Fibroblast of lung (primary cell): Measurements from ENCODE around the gene KIF1A. TPM values are rescaled to one million over a fixed set of nuclear protein-coding genes. Genes with fewer than 3 reads are reported as not detected.

Experiments
- DNase-seq, 2 donors: peaks; one replicate each; pipeline versions ENCODE4 v3.0.0 to v3.0.0-alpha.2; 2010; ENCODE audit warnings: low read depth in 2 of 2
- H2AFZ ChIP-seq: 2 replicates; pipeline ENCODE4 v1.5.1; 2012; ENCODE audit warnings: low read length, control low read depth, inconsistent platforms
- H3K27ac ChIP-seq: 2 replicates; pipeline ENCODE4 v1.5.1; 2011; ENCODE audit warnings: low read length, control low read depth; ENCODE audit not compliant: insufficient read depth
- H3K27me3 ChIP-seq: 2 replicates; pipeline ENCODE4 v1.5.1; 2011; ENCODE audit warnings: mild to moderate bottlenecking, low read length; ENCODE audit not compliant: control insufficient read depth, insufficient read depth
- H3K36me3 ChIP-seq: 2 replicates; pipeline ENCODE4 v1.5.1; 2011; ENCODE audit warnings: low read length; ENCODE audit not compliant: control insufficient read depth, insufficient read depth
- H3K4me1 ChIP-seq: 2 replicates; pipeline ENCODE4 v1.5.1; 2011; ENCODE audit warnings: low read length; ENCODE audit not compliant: control insufficient read depth, insufficient read depth; ENCODE audit errors: extremely low read depth
- H3K4me2 ChIP-seq: 2 replicates; pipeline ENCODE4 v1.5.1; 2011; ENCODE audit warnings: low read length, control low read depth; ENCODE audit not compliant: insufficient read depth; ENCODE audit errors: extremely low read depth
- H3K4me3 ChIP-seq, 4 experiments: fragments of 200-600 bp in 1 of 4; sonication (generic) in 1 of 4; replicated peaks in 1 of 4; 2 replicates each; pipeline ENCODE4 v1.5.1; 2011 to 2016; ENCODE audit warnings: low read length in 4 of 4, low read depth in 3 of 4, mild to moderate bottlenecking in 3 of 4, control low read depth in 2 of 4, inconsistent platforms in 1 of 4, mixed read lengths in 1 of 4; ENCODE audit not compliant: insufficient read depth in 1 of 4; ENCODE audit errors: control extremely low read depth in 1 of 4
- H3K79me2 ChIP-seq: 2 replicates; pipeline ENCODE4 v1.5.1; 2012; ENCODE audit warnings: mild to moderate bottlenecking, low read length, inconsistent platforms; ENCODE audit not compliant: control insufficient read depth, insufficient read depth
- H3K9ac ChIP-seq: 2 replicates; pipeline ENCODE4 v1.5.1; 2011; ENCODE audit warnings: mild to moderate bottlenecking, low read length, control low read depth; ENCODE audit not compliant: insufficient read depth
- H3K9me3 ChIP-seq: 2 replicates; pipeline ENCODE4 v1.5.1; 2012; ENCODE audit warnings: low read depth, low read length; ENCODE audit not compliant: control insufficient read depth, insufficient read depth
- H4K20me1 ChIP-seq: 2 replicates; pipeline ENCODE4 v1.5.1; 2011; ENCODE audit warnings: low read length; ENCODE audit not compliant: control insufficient read depth, insufficient read depth; ENCODE audit errors: extremely low read depth
- EZH2 ChIP-seq: IDR thresholded peaks from 2 replicates; pipeline ENCODE4 v1.5.1; 2012; ENCODE audit warnings: low read length, control low read depth, mild to moderate bottlenecking; ENCODE audit errors: missing control alignments
- polyA plus RNA-seq, 2 donors: library from polyadenylated mRNA; depleted of rRNA in 1 of 2; stranded (reverse) in 1 of 2; unstranded in 1 of 2; fragments of >200 nt; gene quantifications; 2 replicates each; pipeline ENCODE4 v1.2.1, GENCODE V29; 2011 to 2012; ENCODE audit warnings: missing spikeins in 1 of 2
- total RNA-seq: library from RNA; depleted of rRNA; stranded (reverse); fragments of >200 nt; gene quantifications from 2 replicates; pipeline ENCODE4 v1.2.1, GENCODE V29; 2014
- TF ChIP-seq, protein P1 (sequence below), 2 donors: IDR thresholded peaks in 1 of 2; conservative IDR thresholded peaks in 1 of 2; 1 replicate in 1 of 2; 2 replicates in 1 of 2; pipeline ENCODE4 v1.5.1; 2011 to 2012; ENCODE audit warnings: low read length in 2 of 2, control low read depth in 1 of 2, inconsistent platforms in 1 of 2, low read depth in 1 of 2, mild to moderate bottlenecking in 1 of 2

The KIF1A gene
- total and polyA plus RNA-seq, 2 donors (not counting 1 experiment from before 2014, with no cell fraction given) = 0.05 TPM; not detected in 1

DNA sequence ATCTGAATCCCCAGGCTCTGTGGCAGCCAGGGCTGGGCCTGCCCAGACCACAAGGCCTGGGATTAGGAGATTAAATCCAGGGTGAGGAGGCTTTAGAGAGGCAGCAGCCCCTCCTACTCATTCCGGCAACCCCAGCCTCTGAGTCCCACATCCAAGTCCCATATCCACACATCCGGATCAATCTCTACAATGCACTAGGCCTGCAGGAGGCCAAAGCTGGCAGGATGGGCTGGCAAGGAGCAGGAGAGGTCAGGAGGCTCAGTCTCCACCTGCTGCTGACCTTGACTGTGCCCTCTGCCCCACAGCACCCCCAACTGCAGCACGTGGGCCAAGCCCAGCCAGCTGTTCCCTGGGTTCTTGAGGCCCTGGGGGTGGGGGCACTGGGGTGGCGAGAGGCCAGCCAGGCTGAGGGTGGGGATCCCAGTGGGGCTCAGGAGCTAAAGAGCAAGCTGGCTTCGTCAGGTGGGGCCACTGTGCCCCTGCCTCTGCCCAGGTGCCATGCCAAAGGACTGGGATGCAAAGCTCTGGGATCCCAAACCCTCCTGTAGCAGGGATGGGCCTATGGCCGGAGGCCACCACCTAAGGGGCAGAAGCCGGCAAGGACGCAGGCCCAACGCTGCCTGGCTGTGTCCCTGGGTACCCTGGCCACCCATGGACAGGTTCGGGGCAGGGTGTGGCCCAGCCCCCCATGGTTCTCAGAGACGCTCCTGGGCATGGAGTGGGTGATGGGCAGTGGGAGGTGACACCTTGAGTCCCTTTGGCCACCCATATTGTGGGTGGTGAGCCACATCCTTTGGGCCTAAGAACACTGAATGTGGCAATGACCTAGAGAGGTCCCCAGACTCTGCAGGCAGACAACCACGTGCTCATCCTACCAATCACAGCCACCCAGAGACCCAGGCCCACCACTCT lies 3.2 kb downstream of the KIF1A start:
- peaks cover 14% of the 10 kb centered on the region for H3K27me3 ChIP-seq
- no peaks in the 10 kb centered on the region for H3K36me3 ChIP-seq
- no peak overlapping the region for H3K4me2 ChIP-seq
- DNase-seq = no peak
- H3K79me2 ChIP-seq = no peaks in the 10 kb centered on the region
- no peak overlapping the region for H3K9ac ChIP-seq
- H3K9me3 ChIP-seq = peaks cover 3% of the 10 kb centered on the region
- no peak overlapping the region for H3K27ac ChIP-seq
- H3K4me3 ChIP-seq = no peak overlapping the region
- no peak overlapping the region for H2AFZ ChIP-seq
- no peaks in the 10 kb centered on the region for H4K20me1 ChIP-seq
- no peak for TF ChIP-seq EZH2
- TF ChIP-seq, protein P1, sequence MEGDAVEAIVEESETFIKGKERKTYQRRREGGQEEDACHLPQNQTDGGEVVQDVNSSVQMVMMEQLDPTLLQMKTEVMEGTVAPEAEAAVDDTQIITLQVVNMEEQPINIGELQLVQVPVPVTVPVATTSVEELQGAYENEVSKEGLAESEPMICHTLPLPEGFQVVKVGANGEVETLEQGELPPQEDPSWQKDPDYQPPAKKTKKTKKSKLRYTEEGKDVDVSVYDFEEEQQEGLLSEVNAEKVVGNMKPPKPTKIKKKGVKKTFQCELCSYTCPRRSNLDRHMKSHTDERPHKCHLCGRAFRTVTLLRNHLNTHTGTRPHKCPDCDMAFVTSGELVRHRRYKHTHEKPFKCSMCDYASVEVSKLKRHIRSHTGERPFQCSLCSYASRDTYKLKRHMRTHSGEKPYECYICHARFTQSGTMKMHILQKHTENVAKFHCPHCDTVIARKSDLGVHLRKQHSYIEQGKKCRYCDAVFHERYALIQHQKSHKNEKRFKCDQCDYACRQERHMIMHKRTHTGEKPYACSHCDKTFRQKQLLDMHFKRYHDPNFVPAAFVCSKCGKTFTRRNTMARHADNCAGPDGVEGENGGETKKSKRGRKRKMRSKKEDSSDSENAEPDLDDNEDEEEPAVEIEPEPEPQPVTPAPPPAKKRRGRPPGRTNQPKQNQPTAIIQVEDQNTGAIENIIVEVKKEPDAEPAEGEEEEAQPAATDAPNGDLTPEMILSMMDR (conservative IDR thresholded peaks at IDR 0.05 in 1 of 2, IDR thresholded peaks at IDR 0.05 in 1 of 2; ENCODE audit: low read depth in 1 of 2, low read length in 2 of 2) = no peak
- no peaks in the 10 kb centered on the region for H3K4me1 ChIP-seq

DNA sequence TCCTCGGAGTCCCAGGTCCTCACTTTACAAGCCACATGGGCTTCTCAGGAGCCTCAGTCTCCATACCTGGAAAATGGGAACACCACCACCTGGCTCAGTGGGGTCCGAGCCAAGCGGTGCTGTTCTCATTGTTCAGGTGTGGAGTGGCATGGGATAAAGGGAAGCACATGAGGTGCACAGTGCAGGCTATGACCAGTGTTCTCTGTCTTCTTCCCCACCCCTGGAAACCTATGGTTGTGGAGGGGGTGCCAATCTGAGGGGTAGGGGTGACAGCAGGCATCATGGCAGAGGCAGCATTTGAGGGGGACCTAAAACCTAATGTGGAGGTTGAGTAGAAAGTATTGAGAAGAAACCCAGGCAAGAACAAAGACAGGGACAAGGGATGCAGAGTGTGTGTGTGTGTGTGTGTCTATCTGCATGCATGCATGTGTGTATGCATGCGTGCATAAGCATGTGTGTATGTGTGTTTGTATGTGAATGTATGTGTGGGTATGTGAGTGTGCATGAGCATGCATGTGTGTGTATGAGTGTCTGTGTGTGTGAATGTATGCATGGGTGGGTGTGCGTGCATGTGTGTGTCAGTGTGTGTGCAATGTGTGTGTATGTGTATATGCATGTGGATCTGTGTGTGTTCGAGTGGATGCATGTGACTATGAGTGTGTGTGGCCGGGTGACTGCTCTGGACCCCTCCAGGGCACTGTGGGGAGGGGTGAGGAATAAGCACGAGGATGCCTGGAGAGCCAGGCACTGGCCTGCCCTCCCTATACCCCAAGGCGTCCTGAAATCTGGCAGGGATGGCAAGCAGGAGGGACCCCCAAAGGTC lies 4.0 kb downstream of the KIF1A start:
- Histone ChIP-seq H3K4me2 (no peak overlapping the region), H3K36me3 (no peaks in the 10 kb centered on the region), H2AFZ (no peak overlapping the region), H3K9me3 (peaks cover 3% of the 10 kb centered on the region), H3K27ac (no peak overlapping the region), H3K9ac (no peak overlapping the region), H3K27me3 (peaks cover 8% of the 10 kb centered on the region), H3K4me1 (no peaks in the 10 kb centered on the region), H3K4me3 (no peak overlapping the region), H3K79me2 (no peaks in the 10 kb centered on the region), H4K20me1 (no peaks in the 10 kb centered on the region)
- DNase-seq = no peak
- TF ChIP-seq, protein P1 (conservative IDR thresholded peaks at IDR 0.05 in 1 of 2, IDR thresholded peaks at IDR 0.05 in 1 of 2; ENCODE audit: low read depth in 1 of 2, low read length in 2 of 2) = no peak
- TF ChIP-seq EZH2 = no peak
